Prostate gland (tissue), 2 donors: ENCODE data around the gene SERAC1. TPM values are rescaled to one million over a fixed set of nuclear protein-coding genes. Genes with fewer than 3 reads are reported as not detected.

Experiments
- DNase-seq: peaks from one replicate; pipeline ENCODE4 v3.0.0-alpha.2; 2019; ENCODE audit warnings: low spot score
- H3K27ac ChIP-seq, 2 donors: fragments of 200-600 bp; sonication (generic); 2 replicates each; pipeline ENCODE4 v1.5.1; 2017 to 2019
- H3K27me3 ChIP-seq: fragments of 200-600 bp; sonication (generic); replicated peaks from 2 replicates; pipeline ENCODE4 v1.5.1; 2019; ENCODE audit not compliant: insufficient read depth
- H3K36me3 ChIP-seq, 2 donors: fragments of 200-600 bp; sonication (generic); 1 replicate in 1 of 2; 2 replicates in 1 of 2; pipeline versions ENCODE4 v1.5.1 to v1.8.1; 2017 to 2019
- H3K4me1 ChIP-seq: fragments of 200-600 bp; sonication (generic); replicated peaks from 2 replicates; pipeline ENCODE4 v1.5.1; 2019
- H3K4me3 ChIP-seq, 2 donors: fragments of 200-600 bp; sonication (generic); 2 replicates each; pipeline ENCODE4 v1.5.1; 2017 to 2019
- H3K9me3 ChIP-seq: fragments of 200-600 bp; sonication (generic); 2 replicates; pipeline ENCODE4 v1.5.1; 2017
- POLR2A ChIP-seq: fragments of 450-650 bp; IDR thresholded peaks from one replicate; pipeline ENCODE4 v1.6.1; 2016; ENCODE audit warnings: antibody characterized with exemption, mild to moderate bottlenecking
- POLR2AphosphoS5 ChIP-seq: sonication (generic); formaldehyde crosslinking; IDR thresholded peaks from one replicate; pipeline ENCODE4 v1.6.1; 2017; ENCODE audit warnings: antibody characterized with exemption
- WGBS: methylation state at CpG from one replicate; pipeline ENCODE4 v1.1.5; 2018; 5-methylcytosine and 5-hydroxymethylcytosine counted together
- intact Hi-C: fragments of 100-400 bp; cut with DNase I; formaldehyde crosslinking; loops from one replicate; pipeline ENCODE4 v1.14.2; 2022
- total RNA-seq, 2 donors: library from RNA; depleted of rRNA; stranded (reverse); fragments of >200 nt; gene quantifications; one replicate each; pipeline ENCODE4 v1.1.0, GENCODE V29; 2016
- TF ChIP-seq, protein P1 (sequence below), 4 experiments: fragments of 200-600 bp in 2 of 4; fragments of 450-650 bp in 2 of 4; sonication (generic) in 2 of 4; IDR thresholded peaks; 1 replicate in 3 of 4; 2 replicates in 1 of 4; pipeline ENCODE4 v1.5.1; 2016 to 2019; ENCODE audit warnings: antibody characterized with exemption in 4 of 4, mild to moderate bottlenecking in 2 of 4, moderate library complexity in 2 of 4

Gene SERAC1
- total RNA-seq, 2 donors from 2014 or later = 6.5 to 8.2 TPM

DNA sequence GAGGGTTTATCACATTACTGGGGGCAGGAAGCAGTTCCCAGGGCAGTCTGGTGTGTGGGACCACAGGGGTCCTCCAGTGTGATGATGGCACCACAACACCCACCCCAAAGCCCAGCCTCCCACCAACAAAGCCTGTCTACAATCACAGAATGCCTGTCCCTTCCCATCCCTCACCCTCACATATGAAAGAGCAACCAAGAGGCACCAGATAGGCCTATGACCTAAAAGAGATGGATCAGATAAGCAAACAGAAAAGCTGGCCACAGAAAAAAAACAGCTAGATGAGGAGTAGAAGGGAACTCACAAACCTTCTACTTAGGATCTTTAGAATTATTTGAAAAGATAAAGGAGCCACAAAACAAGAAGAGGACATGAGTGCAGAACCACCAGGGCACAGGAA is 54.3 kb downstream of the SERAC1 start:
- TF ChIP-seq POLR2A (no peak), POLR2AphosphoS5 (no peak)
- TF ChIP-seq, protein P1, sequence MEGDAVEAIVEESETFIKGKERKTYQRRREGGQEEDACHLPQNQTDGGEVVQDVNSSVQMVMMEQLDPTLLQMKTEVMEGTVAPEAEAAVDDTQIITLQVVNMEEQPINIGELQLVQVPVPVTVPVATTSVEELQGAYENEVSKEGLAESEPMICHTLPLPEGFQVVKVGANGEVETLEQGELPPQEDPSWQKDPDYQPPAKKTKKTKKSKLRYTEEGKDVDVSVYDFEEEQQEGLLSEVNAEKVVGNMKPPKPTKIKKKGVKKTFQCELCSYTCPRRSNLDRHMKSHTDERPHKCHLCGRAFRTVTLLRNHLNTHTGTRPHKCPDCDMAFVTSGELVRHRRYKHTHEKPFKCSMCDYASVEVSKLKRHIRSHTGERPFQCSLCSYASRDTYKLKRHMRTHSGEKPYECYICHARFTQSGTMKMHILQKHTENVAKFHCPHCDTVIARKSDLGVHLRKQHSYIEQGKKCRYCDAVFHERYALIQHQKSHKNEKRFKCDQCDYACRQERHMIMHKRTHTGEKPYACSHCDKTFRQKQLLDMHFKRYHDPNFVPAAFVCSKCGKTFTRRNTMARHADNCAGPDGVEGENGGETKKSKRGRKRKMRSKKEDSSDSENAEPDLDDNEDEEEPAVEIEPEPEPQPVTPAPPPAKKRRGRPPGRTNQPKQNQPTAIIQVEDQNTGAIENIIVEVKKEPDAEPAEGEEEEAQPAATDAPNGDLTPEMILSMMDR (IDR thresholded peaks at IDR 0.05) = no peak
- Histone ChIP-seq H3K36me3 (no peaks in the 10 kb centered on the region), H3K4me3 (no peak overlapping the region), H3K4me1 (no peaks in the 10 kb centered on the region), H3K27ac (no peak overlapping the region), H3K27me3 (no peaks in the 10 kb centered on the region), H3K9me3 (no peaks in the 10 kb centered on the region)
- intact Hi-C loops = no loop called here
- no peak for DNase-seq

DNA sequence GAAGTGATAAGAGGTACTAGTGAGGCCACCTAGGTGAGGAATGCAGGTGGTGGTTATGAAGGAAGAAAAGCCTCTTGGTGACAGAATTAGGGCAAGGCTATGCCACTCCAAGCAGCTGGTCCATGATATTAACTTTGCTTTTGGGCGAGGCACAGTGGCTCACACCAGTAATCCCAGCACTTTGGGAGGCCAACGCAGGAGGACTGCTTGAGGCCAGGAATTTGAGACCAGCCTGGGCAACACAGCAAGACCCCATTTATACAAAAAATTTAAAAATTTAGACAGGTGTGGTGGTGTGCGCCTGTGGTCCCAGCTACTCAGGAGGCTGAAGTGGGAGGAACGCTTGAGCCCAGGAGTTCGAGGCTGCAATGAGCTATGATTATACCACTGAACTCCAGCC is 56.1 kb downstream of the SERAC1 start:
- no peaks in the 10 kb centered on the region for H3K36me3 ChIP-seq
- H3K27ac ChIP-seq = no peak overlapping the region
- 95% methylated on average over 5 of the region's 5 CpGs for WGBS
- TF ChIP-seq POLR2AphosphoS5 = no peak
- TF ChIP-seq, protein P1 (IDR thresholded peaks at IDR 0.05) = no peak
- no peak for TF ChIP-seq POLR2A
- no peak overlapping the region for H3K4me3 ChIP-seq
- H3K4me1 ChIP-seq = no peaks in the 10 kb centered on the region
- H3K9me3 ChIP-seq = no peaks in the 10 kb centered on the region
- intact Hi-C loops = no loop called here
- DNase-seq = no peak
- no peaks in the 10 kb centered on the region for H3K27me3 ChIP-seq

DNA sequence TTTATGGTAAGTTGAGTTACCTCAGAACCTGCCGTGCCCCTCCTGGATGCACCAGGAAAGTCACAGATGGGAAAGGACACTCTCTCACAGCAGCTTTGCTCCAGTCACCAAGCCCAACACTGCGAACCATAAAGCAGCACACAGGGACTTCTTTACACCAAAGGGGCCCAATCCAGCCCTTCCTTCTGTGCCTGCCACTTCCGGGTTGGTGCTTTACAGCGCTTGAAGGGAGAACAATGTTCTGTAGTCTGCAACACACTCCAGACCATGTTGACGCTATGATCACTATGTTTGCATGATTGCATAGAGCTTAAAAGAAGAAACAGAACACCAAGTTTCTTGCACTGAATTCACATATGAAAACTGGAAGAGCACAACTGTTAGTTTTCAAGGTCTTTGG is 57.1 kb downstream of the SERAC1 start:
- intact Hi-C loops = no loop called here
- Histone ChIP-seq H3K4me3 (no peak overlapping the region), H3K36me3 (no peaks in the 10 kb centered on the region), H3K9me3 (no peaks in the 10 kb centered on the region), H3K4me1 (no peaks in the 10 kb centered on the region), H3K27ac (no peak overlapping the region), H3K27me3 (no peaks in the 10 kb centered on the region)
- WGBS = 82% methylated on average over 5 of the region's 5 CpGs
- TF ChIP-seq, protein P1 (IDR thresholded peaks at IDR 0.05) = no peak
- no peak for TF ChIP-seq POLR2AphosphoS5
- TF ChIP-seq POLR2A = no peak
- DNase-seq = no peak

DNA sequence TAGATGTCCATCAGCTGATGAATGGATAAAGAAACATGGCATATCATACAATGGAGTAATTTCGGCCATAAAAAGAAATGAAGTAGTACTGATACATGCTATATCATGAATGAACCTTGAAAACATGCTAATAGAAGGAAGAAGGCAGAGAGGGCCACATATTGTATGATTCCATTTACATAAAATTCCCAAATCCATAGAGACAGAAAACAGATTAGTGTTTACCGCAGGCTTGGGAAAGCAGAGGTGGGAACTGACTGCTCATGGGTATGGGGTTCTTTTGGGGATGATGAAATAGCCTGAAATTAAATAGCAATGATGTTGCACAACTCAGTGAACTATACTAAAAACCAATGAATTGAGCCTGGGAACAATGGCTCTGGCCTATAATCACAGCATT is 58.3 kb downstream of the SERAC1 start:
- Histone ChIP-seq H3K9me3 (no peaks in the 10 kb centered on the region), H3K4me1 (no peaks in the 10 kb centered on the region), H3K27ac (no peak overlapping the region), H3K27me3 (no peaks in the 10 kb centered on the region), H3K4me3 (no peak overlapping the region), H3K36me3 (no peaks in the 10 kb centered on the region)
- intact Hi-C loops = no loop called here
- DNase-seq = no peak
- 99% methylated on average over 2 of the region's 2 CpGs for WGBS
- TF ChIP-seq POLR2AphosphoS5 = no peak
- TF ChIP-seq POLR2A = no peak
- TF ChIP-seq, protein P1 (IDR thresholded peaks at IDR 0.05) = no peak

DNA sequence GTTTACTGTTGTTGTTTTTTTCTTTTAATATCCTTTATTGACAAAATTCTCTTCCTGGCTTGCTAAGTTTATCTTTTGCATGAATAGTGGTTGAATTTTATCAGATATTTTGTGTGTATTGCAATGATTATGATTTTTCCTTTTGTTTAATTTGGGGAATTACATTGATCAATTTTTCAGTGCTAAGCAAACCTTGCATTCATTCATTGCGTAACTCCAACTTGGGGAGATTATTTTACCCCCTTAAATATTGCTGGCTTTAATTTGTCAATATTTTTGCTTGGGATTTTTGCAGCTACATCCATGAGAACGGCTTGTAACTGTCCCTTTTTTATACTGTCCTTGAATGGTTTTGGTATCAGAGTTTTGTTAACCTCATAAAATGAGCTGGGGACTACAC is 63.4 kb downstream of the SERAC1 start:
- Histone ChIP-seq H3K4me1 (no peaks in the 10 kb centered on the region), H3K36me3 (no peaks in the 10 kb centered on the region), H3K4me3 (no peak overlapping the region), H3K9me3 (no peaks in the 10 kb centered on the region), H3K27me3 (no peaks in the 10 kb centered on the region), H3K27ac (no peak overlapping the region)
- 78% methylated on average over 2 of the region's 2 CpGs for WGBS
- intact Hi-C loops = no loop called here
- DNase-seq = no peak
- TF ChIP-seq, protein P1 (IDR thresholded peaks at IDR 0.05) = no peak
- TF ChIP-seq POLR2A (no peak), POLR2AphosphoS5 (no peak)
